PFSK-1 (cell line): Measurements from ENCODE around the gene GAREM1.

Source experiments
- FOXP2 ChIP-seq: optimal IDR thresholded peaks from 2 replicates; pipeline ENCODE3; 2011; ENCODE audit warnings: borderline replicate concordance, control low read depth, inconsistent platforms; ENCODE audit not compliant: insufficient read depth; ENCODE audit errors: extremely low read length, extremely low read depth
- POLR2AphosphoS5 ChIP-seq: IDR thresholded peaks from 2 replicates; pipeline ENCODE4 v1.6.1; 2012; ENCODE audit warnings: low read depth, mild to moderate bottlenecking, control low read depth, low read length, moderate library complexity
- REST ChIP-seq, 2 experiments: IDR thresholded peaks; 2 replicates each; pipeline versions ENCODE4 v1.6.1 to v1.8.0; 2011 to 2012; ENCODE audit warnings: low read depth in 2 of 2, low read length in 2 of 2, control low read depth in 1 of 2, inconsistent platforms in 1 of 2, mild to moderate bottlenecking in 1 of 2, moderate library complexity in 1 of 2; ENCODE audit not compliant: insufficient read depth in 1 of 2
- SIN3A ChIP-seq: IDR thresholded peaks from 2 replicates; pipeline ENCODE4 v1.6.1; 2012; ENCODE audit warnings: mild to moderate bottlenecking, low read length, moderate library complexity, borderline replicate concordance; ENCODE audit not compliant: insufficient read depth
- TAF1 ChIP-seq: IDR thresholded peaks from 2 replicates; pipeline ENCODE4 v1.6.1; 2012; ENCODE audit warnings: low read length, control low read depth, borderline replicate concordance; ENCODE audit not compliant: insufficient read depth

Gene GAREM1

GRCh38 chr18:32237049-32237448, 233.6 kb downstream of the GAREM1 start:
- TF ChIP-seq REST (IDR thresholded peaks at IDR 0.05; ENCODE audit: insufficient read depth in 1 of 2, low read depth in 2 of 2, low read length in 2 of 2) (no peak), TAF1 (no peak), POLR2AphosphoS5 (no peak), SIN3A (no peak), FOXP2 (no peak)

- TF ChIP-seq REST (IDR thresholded peaks at IDR 0.05; ENCODE audit: insufficient read depth in 1 of 2, low read depth in 2 of 2, low read length in 2 of 2) (no peak), POLR2AphosphoS5 (no peak), SIN3A (no peak), FOXP2 (no peak), TAF1 (no peak)
Measured at GRCh38 chr18:32219431-32220018, 251.2 kb downstream of the GAREM1 start.

- no peak for TF ChIP-seq POLR2AphosphoS5
- TF ChIP-seq REST (IDR thresholded peaks at IDR 0.05; ENCODE audit: insufficient read depth in 1 of 2, low read depth in 2 of 2, low read length in 2 of 2), result no peak
- no peak for TF ChIP-seq FOXP2
- TF ChIP-seq TAF1, result no peak
- no peak for TF ChIP-seq SIN3A
Measured at GRCh38 chr18:32216390-32216789, 254.3 kb downstream of the GAREM1 start.

GRCh38 chr18:32213693-32214092, 257.0 kb downstream of the GAREM1 start:
- no peak for TF ChIP-seq POLR2AphosphoS5
- no peak for TF ChIP-seq REST (IDR thresholded peaks at IDR 0.05; ENCODE audit: insufficient read depth in 1 of 2, low read depth in 2 of 2, low read length in 2 of 2)
- TF ChIP-seq FOXP2, result no peak
